B cell (primary cell): ENCODE data around the gene TNFRSF1B. TPM values are rescaled to one million over a fixed set of nuclear protein-coding genes. Genes with fewer than 3 reads are reported as not detected.

Experiments used
- ATAC-seq: fragments of 200-7000 bp; cut with Tn5 transposase; one replicate; pipeline ENCODE4 v1.10.0; 2021; ENCODE audit warnings: low read depth, mild to moderate bottlenecking, moderate number of reproducible peaks, moderate library complexity
- CTCF ChIA-PET: fragments of 350-600 bp; sonication (Branson Sonifier 250); formaldehyde crosslinking; loops from one replicate; lab custom pipeline; 2021; ENCODE audit warnings: antibody characterized with exemption, inconsistent platforms; lab: Charles Lee
- POLR2A ChIA-PET: fragments of 350-600 bp; sonication (Branson Sonifier 250); formaldehyde crosslinking; loops from one replicate; lab custom pipeline; 2021; ENCODE audit warnings: antibody characterized with exemption; lab: Charles Lee
- DNase-seq: peaks from one replicate; pipeline ENCODE4 v3.0.0; 2013
- H2AFZ ChIP-seq: 2 replicates; pipeline ENCODE4 v1.6.1; 2012; ENCODE audit warnings: mild to moderate bottlenecking, low read depth, low read length; ENCODE audit not compliant: insufficient read depth, poor library complexity, severe bottlenecking
- H3K27ac ChIP-seq, 2 donors: 1 replicate in 1 of 2; 2 replicates in 1 of 2; pipeline ENCODE4 v1.5.1; 2012 to 2013; ENCODE audit warnings: low read length in 2 of 2, mild to moderate bottlenecking in 2 of 2, moderate library complexity in 1 of 2
- H3K27me3 ChIP-seq, 4 experiments: fragments of 200-600 bp in 1 of 4; sonication (generic) in 1 of 4; replicated peaks in 1 of 4; 1 replicate in 2 of 4; 2 replicates in 2 of 4; pipeline versions ENCODE4 v1.6.1 to v1.7.0; 2013 to 2016; ENCODE audit warnings: low read length in 3 of 4, mild to moderate bottlenecking in 2 of 4, mixed read lengths in 1 of 4, moderate library complexity in 1 of 4; ENCODE audit not compliant: insufficient read depth in 4 of 4, control insufficient read depth in 3 of 4; ENCODE audit errors: control extremely low read depth in 1 of 4
- H3K36me3 ChIP-seq, 2 experiments: replicated peaks in 1 of 2; 1 replicate in 1 of 2; 2 replicates in 1 of 2; pipeline versions ENCODE4 v1.6.1 to v1.7.1; 2013; ENCODE audit warnings: low read length in 1 of 2; ENCODE audit not compliant: insufficient read depth in 2 of 2, control insufficient read depth in 1 of 2; ENCODE audit errors: control extremely low read depth in 1 of 2, extremely low read depth in 1 of 2
- H3K4me1 ChIP-seq, 2 donors: fragments of 200-600 bp in 1 of 2; sonication (generic) in 1 of 2; 1 replicate in 1 of 2; 2 replicates in 1 of 2; pipeline versions ENCODE4 v1.5.1 to v1.6.1; 2013 to 2017; ENCODE audit warnings: low read length in 2 of 2; ENCODE audit not compliant: control insufficient read depth in 2 of 2, insufficient read depth in 2 of 2
- H3K4me2 ChIP-seq: replicated peaks from 2 replicates; pipeline ENCODE3; 2012; ENCODE audit warnings: mild to moderate bottlenecking, low read depth, low read length; ENCODE audit not compliant: poor library complexity, severe bottlenecking
- H3K4me3 ChIP-seq, 5 experiments: fragments of 200-600 bp in 1 of 5; sonication (generic) in 1 of 5; 1 replicate in 3 of 5; 2 replicates in 2 of 5; pipeline versions ENCODE4 v1.5.1 to v1.7.0; 2011 to 2016; ENCODE audit warnings: low read length in 4 of 5, mild to moderate bottlenecking in 4 of 5, low read depth in 2 of 5, control low read depth in 1 of 5, moderate library complexity in 1 of 5; ENCODE audit not compliant: insufficient read depth in 1 of 5; ENCODE audit errors: control extremely low read depth in 1 of 5, extremely low read depth in 1 of 5
- H3K79me2 ChIP-seq: fragments of 200-600 bp; sonication (generic); one replicate; pipeline ENCODE4 v1.6.0; 2016; ENCODE audit warnings: low read length; ENCODE audit not compliant: control insufficient read depth, insufficient read depth
- H3K9ac ChIP-seq: fragments of 200-600 bp; sonication (generic); 2 replicates; pipeline ENCODE4 v1.6.1; 2017; ENCODE audit warnings: mild to moderate bottlenecking, low read length, moderate library complexity
- H3K9me3 ChIP-seq, 3 donors: one replicate each; pipeline versions ENCODE4 v1.6.1 to v1.7.1; 2013; ENCODE audit warnings: low read length in 2 of 3; ENCODE audit not compliant: control insufficient read depth in 2 of 3, insufficient read depth in 1 of 3; ENCODE audit errors: control extremely low read depth in 1 of 3
- H4K20me1 ChIP-seq: 2 replicates; pipeline ENCODE4 v1.6.0; 2012; ENCODE audit warnings: mild to moderate bottlenecking, low read length; ENCODE audit not compliant: insufficient read depth, control insufficient read depth, poor library complexity, severe bottlenecking
- H3K27ac Mint-ChIP-seq: one replicate; pipeline ENCODE4 v1.8.0; 2021; ENCODE audit warnings: mixed read lengths
- H3K27me3 Mint-ChIP-seq: one replicate; pipeline ENCODE4 v1.8.0; 2021; ENCODE audit warnings: mixed read lengths
- H3K4me1 Mint-ChIP-seq: one replicate; pipeline ENCODE4 v1.8.0; 2021; ENCODE audit warnings: mixed read lengths
- H3K4me3 Mint-ChIP-seq: one replicate; pipeline ENCODE4 v1.8.0; 2021; ENCODE audit warnings: mixed read lengths
- H3K9me3 Mint-ChIP-seq: one replicate; pipeline ENCODE4 v1.8.0; 2022; ENCODE audit warnings: mixed read lengths; ENCODE audit not compliant: insufficient read depth
- EZH2 ChIP-seq: IDR thresholded peaks from 2 replicates; pipeline ENCODE4 v1.6.1; 2012; ENCODE audit warnings: borderline replicate concordance, low read depth, mild to moderate bottlenecking, moderate library complexity, low read length; ENCODE audit not compliant: insufficient read depth, poor library complexity, severe bottlenecking
- WGBS: methylation state at CpG from one replicate; pipeline ENCODE4 v1.1.5; 2013; ENCODE audit warnings: missing lambda C conversion rate; ENCODE audit not compliant: insufficient coverage; 5-methylcytosine and 5-hydroxymethylcytosine counted together
- intact Hi-C: fragments of 100-400 bp; cut with micrococcal nuclease; formaldehyde crosslinking; loops from one replicate; pipeline ENCODE4 v1.10.0; 2022
- polyA plus RNA-seq: library from polyadenylated mRNA; depleted of rRNA; stranded (reverse); fragments of >200 nt; gene quantifications from 2 replicates; pipeline ENCODE4 v1.2.3, GENCODE V29; 2012
- total RNA-seq, 2 donors: library from RNA; stranded (reverse); fragments of 120-200 nt in 1 of 2; gene quantifications; 1 replicate in 1 of 2; 2 replicates in 1 of 2; pipeline versions ENCODE4 v1.2.3 to v1.2.4, GENCODE V29; 2013 to 2022
- TF ChIP-seq, protein P1 (sequence below): fragments of 200-600 bp; IDR thresholded peaks from one replicate; pipeline ENCODE4 v1.8.0; 2022; ENCODE audit warnings: antibody characterized with exemption, mild to moderate bottlenecking

The TNFRSF1B gene
- total and polyA plus RNA-seq, 2 donors (not counting 1 experiment from before 2014, with no cell fraction given), result 37.7 to 99.4 TPM

DNA sequence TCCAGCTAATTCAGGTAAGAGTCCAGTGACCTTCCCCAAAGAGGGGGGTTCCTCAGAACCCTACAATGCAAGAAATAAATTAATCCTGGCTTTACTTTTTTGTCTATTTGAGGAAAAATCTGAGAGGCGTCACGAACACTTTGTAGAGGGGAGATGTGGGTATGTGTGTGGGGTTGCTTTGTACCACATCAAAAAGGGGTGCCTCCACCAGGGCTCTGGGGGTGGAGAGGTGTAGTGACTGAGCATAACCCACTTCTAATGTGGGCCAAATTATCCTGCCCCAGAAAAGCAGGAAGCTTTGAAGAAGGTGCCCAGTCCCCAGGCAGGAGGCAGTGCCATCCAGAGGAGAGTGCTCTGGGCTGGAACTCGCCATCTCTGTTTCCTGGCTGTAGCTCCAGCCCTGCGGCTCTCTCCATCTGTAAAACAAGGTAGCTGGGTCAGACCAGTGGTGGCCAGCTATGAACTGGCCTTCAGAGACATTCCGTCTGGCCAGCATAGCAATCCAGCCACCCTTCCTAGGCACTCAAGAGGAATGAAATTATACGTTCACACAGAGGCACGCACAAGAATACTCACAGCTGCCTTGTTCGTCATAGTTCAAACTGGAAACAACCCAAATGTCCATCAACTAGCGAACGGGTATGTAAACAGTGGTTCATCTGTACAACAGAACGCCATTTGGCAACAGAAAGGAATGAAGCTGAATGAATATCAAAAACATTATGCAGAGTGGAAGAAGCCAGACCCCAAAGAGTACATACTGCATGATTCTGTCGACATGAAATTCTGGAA lies 45.4 kb upstream of the TNFRSF1B start:
- H3K27me3 Mint-ChIP-seq, result no peaks in the 10 kb centered on the region
- 86% methylated on average over 9 of the region's 12 CpGs for WGBS
- H3K27ac Mint-ChIP-seq, result no peak overlapping the region
- Histone ChIP-seq H3K27ac (no peak overlapping the region), H3K79me2 (no peaks in the 10 kb centered on the region), H2AFZ (no peak overlapping the region), H3K27me3 (no peaks in the 10 kb centered on the region), H3K9ac (no peak overlapping the region), H3K4me1 (peaks cover 17 to 18% of the 10 kb centered on the region in 2 donors), H3K9me3 (no peaks in the 10 kb centered on the region), H4K20me1 (no peaks in the 10 kb centered on the region), H3K4me2 (no peak overlapping the region), H3K36me3 (no peaks in the 10 kb centered on the region), H3K4me3 (no peak overlapping the region)
- no peak overlapping the region for H3K4me3 Mint-ChIP-seq
- CTCF ChIA-PET, result interaction anchor here (1.0 to 13.6 kb wide), 6 partner anchors 27 to 120 kb away, joined by 5 to 685 read pairs (median 112); no protein-coding TSS in a partner anchor
- DNase-seq (no peak), ATAC-seq (no peak)
- H3K4me1 Mint-ChIP-seq, result peaks cover 20% of the 10 kb centered on the region
- POLR2A ChIA-PET, result no interaction called here
- TF ChIP-seq, protein P1, sequence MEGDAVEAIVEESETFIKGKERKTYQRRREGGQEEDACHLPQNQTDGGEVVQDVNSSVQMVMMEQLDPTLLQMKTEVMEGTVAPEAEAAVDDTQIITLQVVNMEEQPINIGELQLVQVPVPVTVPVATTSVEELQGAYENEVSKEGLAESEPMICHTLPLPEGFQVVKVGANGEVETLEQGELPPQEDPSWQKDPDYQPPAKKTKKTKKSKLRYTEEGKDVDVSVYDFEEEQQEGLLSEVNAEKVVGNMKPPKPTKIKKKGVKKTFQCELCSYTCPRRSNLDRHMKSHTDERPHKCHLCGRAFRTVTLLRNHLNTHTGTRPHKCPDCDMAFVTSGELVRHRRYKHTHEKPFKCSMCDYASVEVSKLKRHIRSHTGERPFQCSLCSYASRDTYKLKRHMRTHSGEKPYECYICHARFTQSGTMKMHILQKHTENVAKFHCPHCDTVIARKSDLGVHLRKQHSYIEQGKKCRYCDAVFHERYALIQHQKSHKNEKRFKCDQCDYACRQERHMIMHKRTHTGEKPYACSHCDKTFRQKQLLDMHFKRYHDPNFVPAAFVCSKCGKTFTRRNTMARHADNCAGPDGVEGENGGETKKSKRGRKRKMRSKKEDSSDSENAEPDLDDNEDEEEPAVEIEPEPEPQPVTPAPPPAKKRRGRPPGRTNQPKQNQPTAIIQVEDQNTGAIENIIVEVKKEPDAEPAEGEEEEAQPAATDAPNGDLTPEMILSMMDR, result no peak
- no peak for TF ChIP-seq EZH2
- intact Hi-C loops, result no loop called here
- H3K9me3 Mint-ChIP-seq, result no peaks in the 10 kb centered on the region

GRCh38 chr1:12123172-12123571 lies 43.6 kb upstream of the TNFRSF1B start:
- Histone ChIP-seq H3K9ac (no peak overlapping the region), H4K20me1 (no peaks in the 10 kb centered on the region), H3K27ac (no peak overlapping the region), H3K4me3 (no peak overlapping the region), H3K79me2 (no peaks in the 10 kb centered on the region), H3K27me3 (no peaks in the 10 kb centered on the region), H3K9me3 (no peaks in the 10 kb centered on the region), H3K36me3 (no peaks in the 10 kb centered on the region), H3K4me2 (no peak overlapping the region), H3K4me1 (peaks cover 20 to 31% of the 10 kb centered on the region in 2 donors), H2AFZ (no peak overlapping the region)
- DNase-seq, result no peak
- no peak overlapping the region for H3K4me3 Mint-ChIP-seq
- WGBS, result 90% methylated on average over 6 of the region's 8 CpGs
- H3K27me3 Mint-ChIP-seq, result no peaks in the 10 kb centered on the region
- TF ChIP-seq, protein P1, result no peak
- no peak for TF ChIP-seq EZH2
- ChIA-PET POLR2A (interaction anchor here (5.6 kb wide), 1 partner anchor 86 kb away, joined by 42 read pairs; no protein-coding TSS in a partner anchor), CTCF (interaction anchor here (1.5 to 13.6 kb wide), 13 partner anchors 11 to 153 kb away, joined by 5 to 685 read pairs (median 45); partner anchors contain the start of gene VPS13D)
- intact Hi-C loops, result no loop called here
- H3K27ac Mint-ChIP-seq, result no peak overlapping the region
- peaks cover 35% of the 10 kb centered on the region for H3K4me1 Mint-ChIP-seq
- H3K9me3 Mint-ChIP-seq, result no peaks in the 10 kb centered on the region
- no peak for ATAC-seq
